Liver (tissue), 9 donors: ENCODE data around the gene ADGRG1. TPM values are rescaled to one million over a fixed set of nuclear protein-coding genes. Genes with fewer than 3 reads are reported as not detected.

Experiments
- DNase-seq: peaks from one replicate; pipeline ENCODE4 v3.0.0-alpha.2; 2017; ENCODE audit warnings: low spot score
- H3K27ac ChIP-seq, 2 donors: one replicate each; pipeline ENCODE4 v1.7.0; 2013; ENCODE audit warnings: inconsistent platforms in 2 of 2, low read length in 2 of 2, control low read depth in 1 of 2, low read depth in 1 of 2, mild to moderate bottlenecking in 1 of 2
- H3K27me3 ChIP-seq, 4 donors: one replicate each; pipeline versions ENCODE4 v1.6.1 to v1.7.0; 2013; ENCODE audit warnings: low read length in 3 of 4, inconsistent platforms in 1 of 4, mild to moderate bottlenecking in 1 of 4, moderate library complexity in 1 of 4; ENCODE audit not compliant: control insufficient read depth in 4 of 4, insufficient read depth in 4 of 4
- H3K36me3 ChIP-seq, 4 donors: one replicate each; pipeline versions ENCODE4 v1.6.1 to v1.7.0; 2013; ENCODE audit warnings: low read length in 3 of 4, mild to moderate bottlenecking in 3 of 4, low read depth in 1 of 4, moderate library complexity in 1 of 4; ENCODE audit not compliant: control insufficient read depth in 4 of 4, insufficient read depth in 3 of 4
- H3K4me1 ChIP-seq, 4 donors: one replicate each; pipeline versions ENCODE4 v1.6.1 to v1.7.0; 2013; ENCODE audit warnings: low read length in 3 of 4, mild to moderate bottlenecking in 3 of 4, moderate library complexity in 1 of 4; ENCODE audit not compliant: control insufficient read depth in 4 of 4, insufficient read depth in 4 of 4
- H3K4me3 ChIP-seq, 3 donors: one replicate each; pipeline versions ENCODE4 v1.6.1 to v1.7.0; 2013; ENCODE audit warnings: low read length in 3 of 3, control low read depth in 1 of 3, low read depth in 1 of 3, mild to moderate bottlenecking in 1 of 3
- H3K9ac ChIP-seq, 2 donors: one replicate each; pipeline ENCODE4 v1.7.0; 2013; ENCODE audit warnings: low read length in 2 of 2, mild to moderate bottlenecking in 2 of 2, moderate library complexity in 2 of 2, control low read depth in 1 of 2, low read depth in 1 of 2
- H3K9me3 ChIP-seq, 4 donors: one replicate each; pipeline versions ENCODE4 v1.6.1 to v1.7.0; 2013; ENCODE audit warnings: low read length in 3 of 4; ENCODE audit not compliant: control insufficient read depth in 4 of 4
- ATF3 ChIP-seq: IDR thresholded peaks from 2 replicates; pipeline ENCODE4 v1.6.1; 2016; ENCODE audit warnings: antibody characterized with exemption
- CTCF ChIP-seq: fragments of 150-350 bp; IDR thresholded peaks from 2 replicates; pipeline ENCODE4 v1.5.1; 2017; ENCODE audit warnings: improper control_type of control experiment, low read depth, low read length; ENCODE audit not compliant: missing input control
- EGR1 ChIP-seq, 2 donors: IDR thresholded peaks; 2 replicates each; pipeline ENCODE4 v1.6.1; 2016 to 2018; ENCODE audit warnings: antibody characterized with exemption in 2 of 2, low read depth in 2 of 2
- FOXA1 ChIP-seq: IDR thresholded peaks from 2 replicates; pipeline ENCODE4 v1.6.1; 2016; ENCODE audit warnings: antibody characterized with exemption
- FOXA2 ChIP-seq: IDR thresholded peaks from 2 replicates; pipeline ENCODE4 v1.6.1; 2016; ENCODE audit warnings: antibody characterized with exemption
- GABPA ChIP-seq, 2 donors: IDR thresholded peaks in 1 of 2; conservative IDR thresholded peaks in 1 of 2; 2 replicates each; pipeline ENCODE4 v1.6.1; 2016; ENCODE audit warnings: antibody characterized with exemption in 2 of 2, mild to moderate bottlenecking in 1 of 2, moderate library complexity in 1 of 2
- HNF4A ChIP-seq, 2 donors: conservative IDR thresholded peaks; 2 replicates each; pipeline ENCODE4 v1.6.1; 2016; ENCODE audit warnings: antibody characterized with exemption in 2 of 2, mild to moderate bottlenecking in 2 of 2
- HNF4G ChIP-seq: IDR thresholded peaks from 2 replicates; pipeline ENCODE4 v1.6.1; 2016; ENCODE audit warnings: antibody characterized with exemption
- JUND ChIP-seq, 2 donors: IDR thresholded peaks; 2 replicates each; pipeline ENCODE4 v1.6.1; 2016; ENCODE audit warnings: antibody characterized with exemption in 2 of 2
- MAX ChIP-seq: IDR thresholded peaks from 2 replicates; pipeline ENCODE4 v1.6.1; 2016; ENCODE audit warnings: antibody characterized with exemption
- RAD21 ChIP-seq, 2 donors: IDR thresholded peaks; 2 replicates each; pipeline ENCODE4 v1.6.1; 2016; ENCODE audit warnings: antibody characterized with exemption in 2 of 2, mild to moderate bottlenecking in 2 of 2
- REST ChIP-seq: IDR thresholded peaks from 2 replicates; pipeline ENCODE4 v1.6.1; 2016; ENCODE audit warnings: antibody characterized with exemption, mild to moderate bottlenecking
- SP1 ChIP-seq: IDR thresholded peaks from 2 replicates; pipeline ENCODE4 v1.6.1; 2018; ENCODE audit warnings: antibody characterized with exemption, mild to moderate bottlenecking
- YY1 ChIP-seq: IDR thresholded peaks from 2 replicates; pipeline ENCODE4 v1.6.1; 2016; ENCODE audit warnings: antibody characterized with exemption, mild to moderate bottlenecking
- ZBTB33 ChIP-seq: IDR thresholded peaks from 2 replicates; pipeline ENCODE4 v1.6.1; 2016; ENCODE audit warnings: antibody characterized with exemption
- WGBS: extraction: QIAGEN DNeasy Blood & Tissue Kit; methylation state at CpG from one replicate; pipeline ENCODE4 v1.1.7; 2013; 5-methylcytosine and 5-hydroxymethylcytosine counted together
- polyA plus RNA-seq, 2 donors: library from polyadenylated mRNA; stranded (reverse) in 1 of 2; unstranded in 1 of 2; fragments of 200-250 nt in 1 of 2; fragments of >200 nt in 1 of 2; fragmentation: Nextera tagmentation in 1 of 2; extraction: Ambion mirVana in 1 of 2; gene quantifications; one replicate each; pipeline versions ENCODE4 v1.2.1 to v1.2.3, GENCODE V29; 2013 to 2015
- total RNA-seq, 2 donors: library from RNA; depleted of rRNA; stranded (reverse); fragments of >200 nt; gene quantifications; one replicate each; pipeline ENCODE4 v1.2.3, GENCODE V29; 2014
- donor health status: healthy.
- donor health status: healthy.
- donor health status: healthy.
- donor health status: healthy.
- donor health status: healthy.

ADGRG1 gene
- total and polyA plus RNA-seq, 4 donors = 1.7 to 3.3 (median 2.0) TPM

GRCh38 chr16:57635266-57636097 lies 7.1 kb downstream of the ADGRG1 start:
- H3K36me3 ChIP-seq = no peaks in the 10 kb centered on the region
- H3K27ac ChIP-seq = peak overlapping the region; percentile 8 to 75
- no peak overlapping the region for H3K9ac ChIP-seq
- H3K4me3 ChIP-seq = peak overlapping the region in 1 of 3 donors; percentile 16
- TF ChIP-seq FOXA1 = no peak
- peak in 1 of 2 donors; percentile 17 for TF ChIP-seq RAD21 (IDR thresholded peaks at IDR 0.05)
- no peak for TF ChIP-seq ATF3
- TF ChIP-seq SP1 = peak; percentile 81
- peak; percentile 87 to 90 for TF ChIP-seq HNF4A (conservative IDR thresholded peaks at IDR 0.05)
- TF ChIP-seq EGR1 (IDR thresholded peaks at IDR 0.05; ENCODE audit: low read depth in 2 of 2) = no peak
- peak; percentile 60 for TF ChIP-seq HNF4G
- no peaks in the 10 kb centered on the region for H3K27me3 ChIP-seq
- H3K4me1 ChIP-seq = peaks cover 4 to 22% (median 12%) of the 10 kb centered on the region in 4 donors
- no peaks in the 10 kb centered on the region for H3K9me3 ChIP-seq
- peak; percentile 58 for DNase-seq
- WGBS = 50% methylated on average over 16 of the region's 16 CpGs

- Histone ChIP-seq H3K9ac (no peak overlapping the region), H3K4me1 (peaks cover 4 to 22% (median 12%) of the 10 kb centered on the region in 4 donors), H3K27ac (no peak overlapping the region), H3K9me3 (no peaks in the 10 kb centered on the region), H3K36me3 (no peaks in the 10 kb centered on the region), H3K4me3 (no peak overlapping the region), H3K27me3 (no peaks in the 10 kb centered on the region)
- no peak for DNase-seq
- WGBS = 96% methylated on average over 5 of the region's 5 CpGs
- TF ChIP-seq MAX (no peak), GABPA (IDR thresholded peaks at IDR 0.05 in 1 of 2, conservative IDR thresholded peaks at IDR 0.05 in 1 of 2) (no peak), REST (no peak), HNF4G (no peak), FOXA2 (no peak), RAD21 (IDR thresholded peaks at IDR 0.05) (no peak), YY1 (no peak), JUND (IDR thresholded peaks at IDR 0.05) (no peak), FOXA1 (no peak), EGR1 (IDR thresholded peaks at IDR 0.05; ENCODE audit: low read depth in 2 of 2) (no peak), HNF4A (conservative IDR thresholded peaks at IDR 0.05) (no peak), CTCF (no peak), ZBTB33 (no peak)
Observed at GRCh38 chr16:57636184-57636583, 7.8 kb downstream of the ADGRG1 start.
